GM04503 (cell line): ENCODE results near the gene CDRT15L2.
"Not testable (repeated sequence)": the region's sequence is repeated elsewhere in the genome, so short reads cannot be mapped to it uniquely, and the experiment has no call there.

Experiments
- DNase-seq: peaks from one replicate; pipeline ENCODE4 v3.0.0-alpha.2; 2012; ENCODE audit warnings: low read depth

CDRT15L2 gene

GRCh38 chr17:20575071-20575470 is 4.5 kb upstream of the CDRT15L2 start:
- DNase-seq = not testable (repeated sequence)

GRCh38 chr17:20583891-20584577 is 4.5 kb downstream of the CDRT15L2 start:
- DNase-seq = not testable (repeated sequence)

GRCh38 chr17:20588744-20589453 is 9.4 kb downstream of the CDRT15L2 start:
- DNase-seq = not testable (repeated sequence)

DNA sequence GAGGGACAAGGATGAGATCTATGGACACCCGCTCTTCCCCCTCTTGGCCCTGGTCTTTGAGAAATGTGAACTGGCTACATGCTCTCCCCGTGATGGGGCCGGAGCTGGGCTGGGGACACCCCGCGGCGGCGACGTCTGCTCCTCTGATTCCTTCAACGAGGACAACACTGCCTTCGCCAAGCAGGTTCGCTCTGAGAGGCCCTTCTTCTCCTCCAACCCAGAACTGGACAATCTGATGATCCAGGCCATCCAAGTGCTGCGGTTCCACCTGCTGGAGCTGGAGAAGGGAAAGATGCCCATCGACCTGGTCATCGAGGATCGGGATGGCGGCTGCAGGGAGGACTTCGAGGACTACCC is 9.9 kb downstream of the CDRT15L2 start:
- DNase-seq = not testable (repeated sequence)

GRCh38 chr17:20591040-20591439 is 11.5 kb downstream of the CDRT15L2 start:
- not testable (repeated sequence) for DNase-seq

GRCh38 chr17:20605568-20605967 is 26.0 kb downstream of the CDRT15L2 start:
- DNase-seq = not testable (repeated sequence)

- DNase-seq = not testable (repeated sequence)
Measured at GRCh38 chr17:20609490-20609889, 30.0 kb downstream of the CDRT15L2 start.

GRCh38 chr17:20611309-20611708 is 31.8 kb downstream of the CDRT15L2 start:
- no peak for DNase-seq

GRCh38 chr17:20612635-20613034 is 33.1 kb downstream of the CDRT15L2 start:
- no peak for DNase-seq

DNA sequence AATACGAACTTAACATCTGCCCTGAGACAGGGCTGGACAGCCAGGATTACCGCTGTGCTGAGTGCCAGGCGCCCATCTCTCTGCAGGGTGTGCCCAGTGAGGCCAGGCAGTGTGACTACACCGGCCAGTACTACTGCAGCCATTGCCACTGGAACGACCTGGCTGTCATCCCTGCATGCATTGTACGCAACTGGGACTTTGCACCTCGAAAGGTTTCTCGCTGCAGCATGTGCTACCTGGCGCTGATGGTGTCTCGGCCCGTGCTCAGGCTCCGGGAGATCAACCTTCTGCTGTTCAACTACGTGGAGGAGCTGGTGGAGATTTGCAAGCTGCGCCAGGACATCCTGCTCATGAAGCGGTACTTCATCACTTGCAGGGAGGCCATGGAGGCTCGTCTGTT is 33.7 kb downstream of the CDRT15L2 start:
- DNase-seq = no peak

DNA sequence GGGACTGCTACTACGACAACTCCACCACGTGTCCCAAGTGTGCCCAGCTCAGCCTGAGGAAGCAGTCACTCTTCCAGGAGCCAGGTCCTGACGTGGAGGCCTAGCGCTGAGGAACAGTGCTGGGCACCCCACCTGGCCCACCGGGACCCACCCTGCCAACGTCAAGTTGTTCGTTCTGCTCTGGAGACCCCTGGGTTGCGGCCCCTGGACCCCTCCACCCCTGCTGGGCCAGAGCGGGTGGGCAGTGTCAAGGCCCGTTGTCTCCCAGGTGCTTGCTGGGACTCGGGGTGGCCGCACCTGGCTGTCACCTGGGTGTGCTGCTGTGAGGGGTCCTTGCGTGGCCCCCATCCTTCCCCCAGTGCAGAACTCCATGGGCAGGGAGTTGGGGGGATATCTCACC is 34.4 kb downstream of the CDRT15L2 start:
- no peak for DNase-seq

DNA sequence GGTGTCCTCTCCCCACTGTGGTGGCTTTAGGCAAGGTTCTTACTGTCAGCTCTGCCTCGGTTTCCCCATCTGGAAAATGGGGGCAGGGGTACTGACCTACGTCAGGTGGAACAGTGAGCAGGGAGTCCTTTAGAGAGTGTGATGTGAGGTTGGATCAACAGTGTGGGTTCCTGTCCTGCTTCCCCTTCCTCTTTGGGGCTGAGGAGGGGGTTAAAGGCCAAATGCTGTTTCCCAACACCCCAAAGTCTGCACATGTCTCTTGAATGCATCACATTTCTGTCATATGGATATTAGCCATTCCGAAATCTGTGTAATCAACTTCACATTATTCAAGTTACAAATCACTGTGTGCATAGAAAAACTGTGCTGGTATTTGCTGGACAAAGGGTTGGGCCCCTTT is 35.9 kb downstream of the CDRT15L2 start:
- DNase-seq = not testable (repeated sequence)
